ENCODE data around the gene QPRT.
A peak's percentile ranks its signal among the peaks of the same experiment; 100 is the strongest.
"Not testable (repeated sequence)": the region's sequence is repeated elsewhere in the genome, so short reads cannot be mapped to it uniquely, and the experiment has no call there.

The QPRT gene

DNA sequence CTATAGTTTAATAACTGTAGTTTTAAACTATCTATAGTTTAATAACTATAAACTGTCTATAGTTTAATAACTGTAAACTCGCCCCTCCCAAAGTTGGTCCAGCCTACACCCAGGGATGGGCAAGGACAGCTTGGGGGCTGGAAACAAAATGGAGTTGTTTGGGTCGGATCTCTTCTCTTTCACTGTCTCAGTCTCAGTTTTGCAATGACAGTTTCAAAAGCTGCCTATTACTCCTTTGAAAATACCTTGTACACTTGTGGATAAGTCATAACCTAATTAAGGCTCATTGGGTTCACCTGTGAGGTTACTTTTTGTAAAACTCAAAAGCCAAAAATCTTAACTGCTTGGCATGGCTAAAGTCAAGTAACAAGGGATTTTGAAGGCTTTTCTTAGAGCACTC lies 35.4 kb downstream of the QPRT start:
- no peak for DNase-seq

DNA sequence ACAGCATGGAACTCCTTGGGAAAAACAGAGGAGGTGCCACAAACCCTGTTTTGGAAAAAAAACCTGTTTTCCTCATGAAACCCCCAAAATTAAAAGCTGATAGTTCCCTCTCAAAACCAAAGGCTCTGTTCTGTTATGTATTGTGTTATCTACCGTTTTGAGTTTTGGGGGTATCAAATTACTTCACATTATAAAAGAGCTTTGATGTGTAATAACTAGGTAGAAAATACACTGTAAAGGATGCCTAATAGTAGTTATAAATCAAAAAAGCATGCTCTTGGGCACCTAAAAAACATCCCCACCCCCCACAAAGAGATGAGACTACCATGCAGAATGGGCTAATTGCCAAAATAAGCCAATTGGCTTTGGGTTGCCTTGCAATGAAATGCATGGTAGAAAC lies 36.0 kb downstream of the QPRT start:
- DNase-seq: no peak

DNA sequence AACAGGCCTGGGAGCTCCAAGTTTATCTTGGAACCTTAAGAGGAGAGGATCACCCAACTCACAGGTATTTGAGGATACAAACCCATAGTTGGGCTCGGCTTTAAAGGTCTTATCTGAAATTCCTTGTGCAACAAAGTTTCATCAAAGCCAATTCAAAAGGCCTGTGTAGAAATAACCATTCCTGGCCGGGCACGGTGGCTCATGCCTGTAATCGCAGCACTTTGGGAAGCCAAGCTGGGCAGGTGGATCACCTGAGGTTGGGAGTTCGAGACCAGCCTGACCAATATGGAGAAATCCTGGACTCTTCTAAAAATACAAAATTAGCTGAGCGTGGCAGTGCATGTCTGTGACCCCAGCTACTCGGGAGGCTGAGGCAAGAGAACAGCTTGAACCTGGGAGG lies 38.1 kb downstream of the QPRT start:
- no peak for DNase-seq

DNA sequence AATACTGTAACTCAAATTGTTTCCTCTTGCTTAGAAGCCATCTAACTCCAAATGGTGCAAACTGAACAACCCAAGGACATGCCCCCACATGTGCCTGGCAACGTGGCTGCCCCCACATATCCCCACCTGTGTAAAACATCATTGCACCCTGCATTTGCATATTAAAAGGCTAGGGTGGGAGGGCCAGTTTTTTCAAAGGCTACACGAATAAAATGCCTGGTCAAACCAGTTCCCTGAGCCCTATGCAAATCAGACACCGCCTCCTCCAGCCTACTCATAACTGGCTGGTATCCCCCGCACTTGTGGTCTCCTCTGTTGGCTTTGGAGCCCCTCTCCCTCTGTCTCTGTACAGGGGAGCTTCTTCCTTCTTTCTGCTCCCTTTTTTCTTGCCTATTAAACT lies 40.1 kb downstream of the QPRT start:
- no peak for DNase-seq

DNA sequence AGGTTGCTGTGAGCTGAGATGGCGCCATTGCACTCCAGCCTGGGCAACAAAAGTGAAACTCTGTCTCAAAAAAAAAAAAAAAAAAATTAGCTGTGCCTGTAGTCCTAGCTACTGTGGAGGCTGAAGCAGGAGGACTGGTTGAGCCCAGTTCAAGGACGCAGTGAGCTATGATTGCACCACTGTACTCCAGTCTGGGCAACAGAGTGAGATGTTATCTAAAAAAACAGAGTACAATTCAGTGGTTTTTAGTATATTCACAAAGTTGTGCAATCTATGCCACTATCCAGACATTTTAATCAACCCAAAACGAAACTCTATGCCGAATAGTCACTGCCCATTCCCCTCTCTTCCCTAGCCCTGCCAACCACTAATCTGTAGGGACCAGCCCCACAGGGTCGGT lies 41.7 kb downstream of the QPRT start:
- DNase-seq: no peak

DNA sequence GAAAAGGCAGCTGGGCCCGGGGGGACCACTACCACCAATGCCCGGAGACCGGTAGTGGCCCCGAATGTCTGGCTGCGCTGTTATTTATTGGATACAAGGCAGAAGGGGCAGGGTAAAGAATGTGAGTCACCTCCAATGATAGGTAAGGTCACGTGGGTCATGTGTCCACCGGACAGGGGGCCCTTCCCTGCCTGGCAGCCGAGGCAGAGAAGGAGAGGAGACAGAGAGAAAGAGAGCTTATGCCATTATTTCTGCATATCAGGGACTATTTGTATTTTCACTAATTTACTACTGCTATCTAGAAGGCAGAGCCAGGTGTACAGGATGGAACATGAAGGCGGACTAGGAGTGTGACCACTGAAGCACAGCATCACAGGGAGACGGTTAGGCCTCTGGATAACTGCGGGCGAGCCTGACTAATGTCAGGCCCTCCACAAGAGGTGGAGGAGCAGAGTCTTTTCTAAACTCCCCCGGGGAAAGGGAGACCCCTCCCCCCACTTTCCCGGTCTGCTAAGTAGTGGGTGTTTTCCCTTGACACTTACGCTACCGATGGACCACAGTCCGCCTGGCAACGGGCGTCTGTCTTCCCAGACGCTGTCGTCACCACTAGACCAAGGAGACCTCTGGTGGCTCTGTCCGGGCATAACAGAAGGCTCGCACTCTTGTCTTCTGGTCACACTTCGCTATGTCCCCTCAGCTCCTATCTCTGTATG lies 42.3 kb downstream of the QPRT start:
- DNase-seq: peak in 50 of 58 donors; percentile 6 to 80 (median 44)

DNA sequence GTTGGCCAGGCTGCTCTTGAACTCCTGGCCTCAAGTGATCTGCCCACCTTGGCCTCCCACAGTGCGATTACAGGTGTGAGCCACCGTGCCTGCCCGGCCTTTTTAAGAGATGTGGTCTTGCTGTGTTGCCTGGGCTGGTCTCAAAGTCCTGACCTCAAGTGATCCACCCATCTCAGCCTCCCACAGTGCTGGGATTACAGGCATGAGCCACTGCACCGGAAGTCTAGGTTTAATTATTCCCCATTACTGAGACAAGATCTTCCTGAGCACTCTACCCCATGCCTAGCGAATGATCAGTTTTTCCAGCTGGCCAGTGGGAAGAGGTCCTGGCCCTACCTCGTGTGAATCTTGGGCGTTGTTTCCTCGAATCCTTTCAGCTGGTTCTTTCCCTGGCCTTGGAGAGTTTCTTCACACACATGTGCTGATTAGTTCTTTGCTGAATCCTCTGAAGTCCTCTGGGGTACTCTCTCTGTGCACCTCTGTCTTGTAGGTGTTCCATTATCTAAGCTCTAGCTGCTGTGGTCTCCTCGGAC lies 47.9 kb downstream of the QPRT start:
- DNase-seq: no peak

DNA sequence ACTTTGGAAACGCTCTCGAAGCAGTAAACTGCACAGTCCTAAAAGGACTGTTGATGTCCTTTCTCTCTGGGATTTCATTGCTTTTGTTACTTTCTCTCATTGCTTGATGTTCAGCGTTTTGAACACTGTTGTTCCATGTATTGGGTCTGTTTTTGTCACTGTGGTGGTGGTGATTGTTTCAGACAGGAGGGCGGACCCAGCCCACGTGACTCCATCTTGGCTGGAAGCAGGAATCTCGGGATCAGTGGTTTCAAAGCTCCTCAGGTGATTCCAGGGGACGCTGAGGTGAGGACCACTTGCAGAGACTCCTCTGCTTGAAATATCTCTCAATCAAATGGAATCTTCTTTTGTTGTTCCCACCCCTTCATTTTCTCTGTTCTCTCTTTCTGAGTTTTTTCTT lies 48.5 kb downstream of the QPRT start:
- no peak for DNase-seq

DNA sequence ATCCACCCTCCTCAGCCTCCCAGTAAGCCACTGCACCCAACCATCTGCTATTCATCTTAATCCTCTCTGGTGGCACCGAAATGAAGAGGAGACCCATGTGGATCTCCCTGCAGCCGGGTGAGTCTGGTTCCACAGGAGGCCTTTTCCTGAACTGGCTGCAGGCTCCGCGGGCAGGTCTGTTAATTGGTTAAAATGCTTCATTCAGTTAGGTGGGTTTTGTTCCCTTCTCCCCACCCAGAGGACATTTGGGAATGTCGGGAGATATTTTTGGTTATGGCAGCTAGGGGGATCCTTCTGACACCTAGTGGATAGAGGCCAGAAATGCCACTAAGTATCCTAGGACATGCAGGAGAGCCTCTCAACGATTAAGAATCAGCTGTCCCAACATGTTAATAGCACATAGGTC lies 50.1 kb downstream of the QPRT start:
- peak in 11 of 58 donors; percentile 1 to 37 (median 5) for DNase-seq

DNA sequence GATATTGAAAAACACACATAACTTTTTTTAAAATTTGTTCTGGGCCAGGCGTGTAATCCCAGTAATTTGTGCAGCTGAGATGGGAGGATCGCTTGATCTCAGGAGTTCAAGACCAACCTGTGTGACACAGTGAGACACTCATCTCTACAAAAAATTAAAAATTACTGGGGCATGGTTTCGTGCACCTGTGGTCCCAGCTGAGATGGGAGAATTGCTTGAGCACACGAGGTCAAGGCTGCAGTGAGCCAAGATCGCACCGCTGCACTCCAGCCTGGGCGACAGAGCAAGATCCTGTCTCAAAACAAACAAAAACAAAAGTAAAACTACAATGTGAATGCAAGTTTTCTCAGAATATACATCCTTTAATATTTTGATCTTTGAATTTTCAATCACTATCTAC lies 51.7 kb downstream of the QPRT start:
- no peak for DNase-seq

DNA sequence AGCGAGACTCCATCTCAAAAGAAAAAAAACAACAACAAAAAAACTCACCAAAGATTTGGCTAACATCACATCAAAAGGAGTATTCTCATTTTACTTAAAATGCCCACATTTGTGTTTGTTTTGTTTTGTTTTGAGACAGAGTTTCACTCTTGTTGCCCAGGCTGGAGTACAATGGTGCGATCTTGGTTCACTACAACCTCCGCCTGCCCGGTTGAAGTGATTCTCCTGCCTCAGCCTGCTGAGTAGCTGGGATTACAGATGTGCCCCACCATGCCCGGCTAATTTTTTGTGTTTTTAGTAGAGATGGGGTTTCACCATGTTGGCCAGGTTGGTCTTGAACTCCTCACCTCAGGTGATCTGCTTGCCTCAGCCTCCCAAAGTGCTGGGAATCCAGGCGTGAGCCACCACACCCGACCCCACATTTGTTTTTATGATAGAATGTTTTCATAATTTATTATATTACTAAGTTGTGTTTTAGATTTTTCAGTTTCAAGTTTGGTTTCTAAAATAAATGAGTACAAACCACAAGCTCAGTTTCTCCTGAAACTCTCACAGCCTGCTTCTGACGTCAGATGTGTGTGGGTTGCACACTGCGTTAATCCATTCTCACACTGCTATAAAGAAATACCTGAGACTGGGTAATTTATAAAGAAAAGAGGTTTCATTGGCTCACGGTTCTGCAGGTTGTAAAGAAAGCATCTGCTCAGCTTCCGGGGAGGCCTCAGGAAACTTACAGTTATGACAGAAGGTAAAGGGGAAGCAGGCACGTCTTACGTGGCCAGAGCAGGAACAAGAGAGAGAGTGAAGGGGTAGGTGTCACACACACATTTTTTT lies 53.0 kb downstream of the QPRT start:
- DNase-seq: not testable (repeated sequence)

DNA sequence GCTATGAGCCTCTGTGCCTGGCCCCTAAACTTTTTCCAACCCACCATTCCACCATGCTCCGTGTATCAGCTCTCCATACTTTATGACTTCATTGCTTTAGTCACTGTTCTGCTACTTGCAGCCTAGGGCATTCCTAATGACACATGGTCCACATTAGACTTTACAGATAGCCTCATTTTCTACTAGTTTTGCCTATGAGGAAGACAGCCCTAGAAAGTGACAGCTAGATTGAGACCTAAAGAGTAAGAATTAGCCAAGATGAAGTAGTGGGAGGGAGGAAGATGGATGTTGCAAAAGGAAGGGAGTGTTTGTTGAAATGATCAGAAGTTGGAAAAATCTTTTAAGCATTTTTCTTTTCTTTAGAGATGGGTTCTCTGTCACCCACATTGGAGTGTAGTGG lies 55.8 kb downstream of the QPRT start:
- DNase-seq: no peak

DNA sequence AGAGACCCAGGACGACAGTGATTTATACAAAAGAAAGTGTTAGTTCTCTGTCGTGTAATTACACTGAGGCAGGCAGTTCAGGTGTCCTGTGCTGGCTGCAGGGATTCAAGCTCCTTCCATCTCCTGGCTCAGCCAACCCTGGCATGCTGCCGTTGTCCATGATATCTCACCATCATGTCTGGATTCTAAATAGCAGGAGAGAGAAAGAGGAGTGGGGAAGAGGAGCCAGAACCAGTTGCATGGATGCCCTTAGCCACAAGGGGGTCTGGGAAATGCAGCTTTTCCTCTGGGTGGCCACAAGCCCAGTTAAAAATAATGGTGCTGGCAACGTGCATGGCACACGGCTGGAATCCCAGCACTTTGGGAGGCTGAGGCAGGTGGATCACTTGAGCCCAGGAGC lies 57.1 kb downstream of the QPRT start:
- no peak for DNase-seq

DNA sequence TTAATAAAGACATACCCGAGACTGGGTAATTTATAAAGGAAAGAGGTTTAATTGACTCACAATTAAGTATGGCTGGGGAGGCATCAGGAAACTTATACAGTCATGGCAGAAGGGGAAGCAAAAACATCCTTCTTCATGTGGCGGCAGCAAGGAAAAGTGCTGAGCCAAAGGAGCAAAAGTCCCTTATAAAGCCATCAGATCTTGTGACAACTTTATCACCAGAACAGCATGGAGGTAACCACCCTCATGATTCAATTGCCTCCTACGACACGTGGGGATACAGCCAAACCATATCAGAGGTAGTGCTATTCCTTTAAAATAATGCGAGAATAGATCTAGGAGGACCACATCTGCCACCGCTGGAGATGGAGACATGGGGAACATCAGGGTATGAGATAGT lies 57.8 kb downstream of the QPRT start:
- DNase-seq: no peak

DNA sequence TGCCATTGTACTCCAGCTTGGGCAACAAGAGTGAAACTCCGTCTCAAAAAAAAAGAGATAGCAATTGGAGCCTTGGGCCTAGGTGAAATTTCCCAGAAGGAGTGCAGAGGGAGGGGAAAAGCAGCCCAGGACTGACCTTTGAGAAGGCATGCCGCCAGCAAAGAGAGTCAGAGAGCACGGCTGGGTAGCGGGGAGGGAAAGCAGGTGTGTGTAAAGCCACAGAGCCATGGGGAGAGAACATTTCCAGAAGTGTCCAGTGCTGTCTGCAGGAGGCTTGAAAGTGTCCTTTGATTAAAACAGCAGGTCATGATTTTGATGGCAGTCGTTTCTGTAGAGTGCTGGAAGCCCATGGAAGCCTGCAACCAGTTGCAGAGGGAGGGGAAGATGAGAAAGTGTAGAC lies 58.7 kb downstream of the QPRT start:
- DNase-seq: no peak

DNA sequence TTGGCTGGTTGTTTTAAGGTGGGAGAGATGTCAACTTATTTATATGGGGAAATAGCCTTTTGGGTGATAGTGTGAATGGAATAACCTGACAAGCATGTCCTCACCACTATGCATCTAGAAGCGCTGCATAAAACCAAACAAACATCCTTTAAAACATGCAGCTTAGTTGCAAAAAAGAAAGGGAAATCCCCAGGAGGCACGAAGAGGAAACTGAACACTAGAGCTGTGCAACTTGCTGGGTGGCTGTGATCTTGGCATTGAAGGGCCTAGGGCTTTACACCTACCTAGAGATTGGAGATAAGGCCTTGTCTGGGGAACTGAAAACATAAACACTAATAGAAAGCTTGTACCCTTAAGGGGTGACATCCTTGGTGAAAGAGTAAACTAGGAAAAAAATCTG lies 59.5 kb downstream of the QPRT start:
- DNase-seq: no peak

DNA sequence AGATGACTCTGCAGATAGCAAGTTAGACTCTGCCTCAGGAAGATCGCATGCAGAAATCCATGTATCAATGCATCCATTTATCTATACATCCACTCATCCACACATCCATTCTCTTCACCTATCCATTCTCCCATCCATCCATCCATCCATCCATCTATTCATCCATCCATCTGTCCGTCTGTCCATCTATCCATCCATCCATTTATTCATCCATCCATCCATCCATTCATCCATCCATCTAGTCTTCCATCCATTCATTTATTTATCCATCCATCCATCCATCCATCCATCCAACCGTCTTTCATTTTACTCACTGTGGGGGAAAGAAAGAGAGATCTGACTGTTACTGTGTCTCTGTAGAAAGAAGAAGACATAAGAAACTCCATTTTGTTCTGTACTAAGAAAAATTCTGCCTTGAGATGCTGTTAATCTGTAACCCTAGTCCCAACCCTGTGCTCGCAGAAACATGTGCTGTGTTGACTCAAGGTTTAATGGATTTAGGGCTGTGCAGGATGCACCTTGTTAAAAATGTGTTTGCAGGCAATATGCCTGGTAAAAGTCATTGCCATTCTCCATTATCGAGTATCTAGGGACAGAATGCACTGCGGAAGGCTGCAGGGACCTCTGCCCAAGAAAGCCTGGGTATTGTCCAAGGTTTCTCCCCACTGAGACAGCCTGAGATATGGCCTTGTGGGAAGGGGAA lies 61.1 kb downstream of the QPRT start:
- DNase-seq: not testable (repeated sequence)

DNA sequence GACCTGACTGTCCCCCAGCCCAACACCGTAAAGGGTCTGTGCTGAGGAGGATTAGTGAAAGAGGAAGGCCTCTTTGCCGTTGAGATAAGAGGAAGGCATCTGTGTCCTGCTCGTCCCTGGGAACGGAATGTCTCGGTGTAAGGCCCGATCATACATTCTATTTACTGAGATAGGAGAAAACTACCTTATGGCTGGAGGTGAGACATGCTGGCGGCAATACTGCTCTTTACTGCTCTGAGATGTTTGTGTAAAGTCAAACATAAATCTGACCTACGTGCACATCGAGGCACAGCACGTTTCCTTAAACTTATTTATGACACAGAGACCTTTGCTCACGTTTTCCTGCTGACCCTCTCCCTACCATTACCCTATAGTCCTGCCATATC lies 61.6 kb downstream of the QPRT start:
- not testable (repeated sequence) for DNase-seq

DNA sequence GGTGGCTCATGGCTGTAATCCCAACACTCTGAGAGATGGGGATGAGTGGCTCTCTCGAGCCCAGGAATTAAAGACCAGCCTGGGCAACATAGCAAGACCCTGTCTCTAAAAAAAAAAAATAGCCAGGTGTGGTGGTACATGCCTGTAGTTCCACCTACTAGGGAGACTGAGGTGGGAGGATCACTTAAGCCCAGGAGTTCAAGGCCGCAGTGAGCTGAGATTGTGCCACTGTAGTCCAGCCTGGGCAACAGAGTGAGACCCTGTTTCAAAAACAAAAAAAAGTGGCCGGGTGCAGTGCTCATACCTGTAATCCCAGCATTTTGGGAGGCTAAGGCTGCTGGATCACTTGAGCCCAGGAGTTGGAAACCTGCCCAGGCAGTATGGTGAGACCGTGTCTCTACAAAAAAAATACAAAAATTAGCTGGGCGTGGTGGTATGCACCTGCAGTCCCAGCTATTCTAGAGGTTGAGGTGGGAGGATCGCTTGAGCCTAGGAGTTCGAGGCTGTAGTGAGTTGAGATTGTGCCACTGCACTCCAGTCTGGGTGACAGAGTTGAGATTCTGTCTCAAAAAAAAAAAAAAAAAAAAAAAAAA lies 63.8 kb downstream of the QPRT start:
- no peak for DNase-seq

DNA sequence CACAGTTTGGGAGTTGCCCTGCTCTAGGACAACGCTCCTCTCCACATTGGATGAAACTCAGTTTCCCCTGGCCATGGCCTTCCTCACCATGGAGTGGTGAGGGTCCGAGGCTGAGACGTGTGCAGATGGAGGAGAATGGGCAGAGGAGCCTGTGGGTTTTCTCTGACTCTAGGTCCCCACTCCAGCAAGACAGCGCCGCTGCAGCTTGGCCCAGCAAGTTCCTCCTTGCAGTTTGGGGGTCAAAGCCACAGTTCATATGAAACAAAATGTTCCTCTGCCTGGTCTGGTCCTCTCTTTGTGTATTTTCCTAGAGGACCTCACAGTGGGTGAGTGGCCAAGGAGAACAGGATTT lies 64.5 kb downstream of the QPRT start:
- no peak for DNase-seq

DNA sequence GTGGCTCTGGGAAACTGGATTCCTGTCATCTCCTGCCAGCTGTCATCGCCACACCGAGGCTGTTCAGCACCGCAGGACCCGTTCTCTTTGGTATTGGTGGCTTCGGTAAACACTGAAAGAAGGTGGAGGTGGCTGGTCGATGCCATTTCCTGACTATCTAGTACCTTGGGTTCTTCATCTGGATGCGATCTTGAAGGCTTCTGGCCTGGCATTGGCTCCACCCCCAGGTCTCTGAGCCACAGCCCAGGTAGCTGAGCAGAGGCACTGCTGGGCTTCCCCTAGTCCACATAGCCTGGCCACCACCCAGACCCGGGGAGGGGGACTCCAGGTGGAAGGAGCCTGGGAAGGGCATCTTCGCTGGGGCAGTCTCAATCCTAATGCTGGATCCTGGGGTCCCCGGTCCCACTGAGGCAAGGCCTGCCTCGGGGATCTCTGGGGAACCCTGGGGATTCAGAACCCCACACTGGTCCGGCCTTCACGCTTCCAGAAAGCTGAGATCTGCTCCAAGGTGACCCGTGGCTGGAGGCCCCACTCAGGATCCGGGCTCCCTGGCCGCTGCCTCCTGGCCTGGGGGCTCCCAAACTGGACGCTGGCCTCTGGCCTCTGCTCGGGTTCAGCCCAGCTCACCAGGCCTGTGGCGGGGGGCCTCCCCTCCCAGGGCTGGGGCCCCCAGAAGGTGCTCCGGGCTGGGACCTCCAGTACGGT lies 65.0 kb downstream of the QPRT start:
- DNase-seq: no peak

Measured in anterior cingulate cortex (tissue), 58 donors.